IPS-18c (cell line): Measurements from ENCODE around the gene ZSWIM6.
"Not testable (repeated sequence)": the region's sequence is repeated elsewhere in the genome, so short reads cannot be mapped to it uniquely, and the experiment has no call there.

Experiments used
- H3K4me3 ChIP-seq: 2 replicates; pipeline ENCODE4 v1.7.0; 2013; ENCODE audit warnings: low read depth, mild to moderate bottlenecking, low read length, moderate library complexity; ENCODE audit not compliant: insufficient read depth
- H3K9me3 ChIP-seq: one replicate; pipeline ENCODE4 v1.6.1; 2013; ENCODE audit warnings: mild to moderate bottlenecking, low read length, moderate library complexity; ENCODE audit not compliant: control insufficient read depth, insufficient read depth

Gene ZSWIM6

GRCh38 chr5:61409568-61409967, 77.5 kb downstream of the ZSWIM6 start:
- Histone ChIP-seq H3K4me3 (no peak overlapping the region), H3K9me3 (no peaks in the 10 kb centered on the region)

- H3K4me3 ChIP-seq: no peak overlapping the region
- no peaks in the 10 kb centered on the region for H3K9me3 ChIP-seq
Measured at GRCh38 chr5:61410811-61411210, 78.8 kb downstream of the ZSWIM6 start.

GRCh38 chr5:61412361-61412760, 80.3 kb downstream of the ZSWIM6 start:
- H3K9me3 ChIP-seq: no peaks in the 10 kb centered on the region
- no peak overlapping the region for H3K4me3 ChIP-seq

GRCh38 chr5:61413205-61413604, 81.1 kb downstream of the ZSWIM6 start:
- H3K9me3 ChIP-seq, H3K4me3 ChIP-seq: not testable (repeated sequence)

- no peak overlapping the region for H3K4me3 ChIP-seq
- no peaks in the 10 kb centered on the region for H3K9me3 ChIP-seq
Measured at GRCh38 chr5:61414806-61415205, 82.7 kb downstream of the ZSWIM6 start.

- peak overlapping the region; percentile 2; the same call in 1 of the 2 replicates for H3K4me3 ChIP-seq
- H3K9me3 ChIP-seq: no peaks in the 10 kb centered on the region
Measured at GRCh38 chr5:61416010-61416409, 84.0 kb downstream of the ZSWIM6 start.

- Histone ChIP-seq H3K4me3 (no peak overlapping the region), H3K9me3 (no peaks in the 10 kb centered on the region)
Measured at GRCh38 chr5:61416420-61416819, 84.4 kb downstream of the ZSWIM6 start.

- H3K9me3 ChIP-seq: no peaks in the 10 kb centered on the region
- no peak overlapping the region for H3K4me3 ChIP-seq
Measured at GRCh38 chr5:61417340-61417739, 85.3 kb downstream of the ZSWIM6 start.

- Histone ChIP-seq H3K9me3 (no peaks in the 10 kb centered on the region), H3K4me3 (no peak overlapping the region)
Measured at GRCh38 chr5:61417851-61418250, 85.8 kb downstream of the ZSWIM6 start.

- Histone ChIP-seq H3K9me3 (no peaks in the 10 kb centered on the region), H3K4me3 (no peak overlapping the region)
Measured at GRCh38 chr5:61419106-61419505, 87.0 kb downstream of the ZSWIM6 start.

GRCh38 chr5:61420016-61420415, 88.0 kb downstream of the ZSWIM6 start:
- H3K4me3 ChIP-seq: no peak overlapping the region
- no peaks in the 10 kb centered on the region for H3K9me3 ChIP-seq

- not testable (repeated sequence) for H3K4me3 ChIP-seq, H3K9me3 ChIP-seq
Measured at GRCh38 chr5:61421262-61421661, 89.2 kb downstream of the ZSWIM6 start.

GRCh38 chr5:61423487-61424145, 91.6 kb downstream of the ZSWIM6 start:
- Histone ChIP-seq H3K9me3 (no peaks in the 10 kb centered on the region), H3K4me3 (no peak overlapping the region)

- no peak overlapping the region for H3K4me3 ChIP-seq
- no peaks in the 10 kb centered on the region for H3K9me3 ChIP-seq
Measured at GRCh38 chr5:61425918-61426317, 93.9 kb downstream of the ZSWIM6 start.

GRCh38 chr5:61429906-61430305, 97.8 kb downstream of the ZSWIM6 start:
- H3K4me3 ChIP-seq: no peak overlapping the region
- H3K9me3 ChIP-seq: no peaks in the 10 kb centered on the region

- Histone ChIP-seq H3K4me3 (no peak overlapping the region), H3K9me3 (no peaks in the 10 kb centered on the region)
Measured at GRCh38 chr5:61431923-61432620, 100.0 kb downstream of the ZSWIM6 start.

GRCh38 chr5:61435368-61435767, 103.3 kb downstream of the ZSWIM6 start:
- Histone ChIP-seq H3K4me3 (no peak overlapping the region), H3K9me3 (no peaks in the 10 kb centered on the region)

GRCh38 chr5:61438298-61438970, 106.4 kb downstream of the ZSWIM6 start:
- peaks cover 5% of the 10 kb centered on the region for H3K9me3 ChIP-seq
- no peak overlapping the region for H3K4me3 ChIP-seq
